ENCODE data around the gene ISL2.

Gene ISL2

DNA sequence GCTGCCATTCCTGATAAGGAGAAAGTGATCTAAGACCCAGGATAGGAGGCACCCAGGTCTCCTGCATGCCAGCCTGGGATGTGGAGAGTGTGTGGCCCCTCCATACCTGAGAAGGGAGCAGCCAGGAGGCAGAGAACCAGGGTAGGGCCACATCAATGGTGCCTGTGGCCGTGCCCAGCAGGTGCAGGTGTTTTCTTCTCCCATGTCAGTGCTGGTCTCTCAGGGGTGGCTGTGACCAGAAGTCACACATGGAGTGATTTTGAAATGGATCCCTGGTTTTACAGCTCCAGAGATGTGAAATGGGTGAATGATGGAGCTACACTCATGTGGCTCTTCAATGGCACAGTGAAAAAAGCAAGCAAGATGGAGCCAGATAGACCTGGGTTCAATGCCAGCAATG is 3.3 kb upstream of the ISL2 start:
- Histone ChIP-seq H3K36me3 (ENCODE audit: insufficient read depth, low read length) (no peaks in the 10 kb centered on the region), H2AFZ (ENCODE audit: low read depth, low read length) (no peak overlapping the region), H3K9me3 (ENCODE audit: low read length) (no peaks in the 10 kb centered on the region), H3K27me3 (ENCODE audit: insufficient read depth, low read length) (peaks cover 43% of the 10 kb centered on the region), H3K4me1 (ENCODE audit: insufficient read depth, low read length) (peaks cover 26% of the 10 kb centered on the region), H3K4me3 (ENCODE audit: low read length) (no peak overlapping the region)

DNA sequence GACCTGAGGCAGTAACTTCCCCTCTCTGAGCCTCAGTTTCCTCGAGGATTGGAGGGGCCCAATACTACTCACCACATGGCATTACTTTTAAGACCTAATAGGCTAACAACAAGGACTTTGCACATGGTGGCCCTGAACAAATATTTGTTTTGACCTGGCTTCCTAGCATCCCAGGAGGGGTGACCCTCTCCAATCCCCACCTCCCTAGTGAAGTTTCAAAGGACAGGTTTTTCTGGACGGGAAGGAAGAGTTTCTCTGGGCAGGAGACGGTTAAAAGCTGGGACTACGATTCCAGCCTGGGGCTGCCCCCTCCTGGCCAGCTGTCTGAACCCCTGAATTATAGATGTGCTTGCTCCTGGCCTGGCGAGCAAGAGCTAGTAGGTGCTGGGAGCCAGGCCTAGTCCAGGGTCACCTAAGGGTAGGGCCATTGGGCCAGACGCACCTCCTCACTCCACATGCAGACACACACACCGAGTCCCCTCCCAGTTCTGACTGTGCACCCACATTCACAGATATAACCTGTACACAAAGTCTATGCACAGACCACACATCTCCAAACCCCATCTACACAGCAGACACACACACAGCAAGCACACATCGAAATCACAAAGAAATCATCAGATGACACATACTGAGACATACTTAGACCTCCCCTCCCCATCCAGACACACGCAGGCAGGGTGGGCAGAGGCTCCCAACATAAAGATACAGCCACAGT is 2.7 kb upstream of the ISL2 start:
- H2AFZ ChIP-seq (ENCODE audit: low read depth, low read length) = no peak overlapping the region
- no peak overlapping the region for H3K4me3 ChIP-seq (ENCODE audit: low read length)
- no peaks in the 10 kb centered on the region for H3K9me3 ChIP-seq (ENCODE audit: low read length)
- H3K36me3 ChIP-seq (ENCODE audit: insufficient read depth, low read length) = no peaks in the 10 kb centered on the region
- peaks cover 31% of the 10 kb centered on the region for H3K4me1 ChIP-seq (ENCODE audit: insufficient read depth, low read length)
- peaks cover 46% of the 10 kb centered on the region for H3K27me3 ChIP-seq (ENCODE audit: insufficient read depth, low read length)

DNA sequence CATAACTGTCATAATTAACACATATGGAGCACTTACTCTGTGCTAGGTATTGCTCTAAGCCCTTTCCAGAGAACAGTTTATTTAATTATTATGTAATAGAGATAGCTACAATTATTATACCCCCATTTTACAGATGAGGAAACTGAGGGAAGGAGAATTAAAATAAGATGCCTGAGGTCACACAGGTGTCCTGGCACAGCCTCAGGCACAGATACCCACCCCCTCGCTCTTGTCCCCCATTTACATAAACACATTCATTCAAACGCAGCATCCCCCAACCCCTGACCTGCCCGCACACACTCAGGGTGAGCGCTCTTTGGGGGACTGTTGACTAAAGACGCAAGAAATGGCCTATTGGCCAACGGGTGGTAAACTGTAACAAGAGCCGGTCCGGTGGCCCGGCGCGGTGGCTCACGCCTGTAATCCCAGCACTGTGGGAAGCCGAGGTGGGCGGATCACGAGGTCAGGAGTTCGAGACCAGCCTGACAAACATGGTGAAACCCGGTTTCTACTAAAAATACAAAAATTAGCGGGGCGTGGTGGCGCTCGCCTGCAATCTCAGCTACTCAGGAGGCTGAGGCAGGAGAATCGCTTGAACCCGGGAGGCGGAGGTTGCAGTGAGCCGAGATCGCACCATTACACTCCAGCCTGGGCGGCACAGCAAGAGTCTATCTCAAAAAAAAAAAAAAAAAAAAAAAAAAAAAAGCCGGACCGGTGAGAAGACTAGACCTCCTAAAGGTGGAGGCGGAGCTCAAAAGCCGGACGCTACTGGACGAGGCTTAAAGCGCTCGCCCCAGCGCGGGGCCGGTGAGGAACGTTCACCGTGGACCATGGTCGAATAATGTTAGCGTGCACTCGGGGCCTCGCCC is 1.9 kb upstream of the ISL2 start:
- H3K36me3 ChIP-seq (ENCODE audit: insufficient read depth, low read length) = no peaks in the 10 kb centered on the region
- no peak overlapping the region for H2AFZ ChIP-seq (ENCODE audit: low read depth, low read length)
- H3K27me3 ChIP-seq (ENCODE audit: insufficient read depth, low read length) = peaks cover 51% of the 10 kb centered on the region
- peaks cover 38% of the 10 kb centered on the region for H3K4me1 ChIP-seq (ENCODE audit: insufficient read depth, low read length)
- H3K4me3 ChIP-seq (ENCODE audit: low read length) = peak overlapping the region; percentile 69
- no peaks in the 10 kb centered on the region for H3K9me3 ChIP-seq (ENCODE audit: low read length)

DNA sequence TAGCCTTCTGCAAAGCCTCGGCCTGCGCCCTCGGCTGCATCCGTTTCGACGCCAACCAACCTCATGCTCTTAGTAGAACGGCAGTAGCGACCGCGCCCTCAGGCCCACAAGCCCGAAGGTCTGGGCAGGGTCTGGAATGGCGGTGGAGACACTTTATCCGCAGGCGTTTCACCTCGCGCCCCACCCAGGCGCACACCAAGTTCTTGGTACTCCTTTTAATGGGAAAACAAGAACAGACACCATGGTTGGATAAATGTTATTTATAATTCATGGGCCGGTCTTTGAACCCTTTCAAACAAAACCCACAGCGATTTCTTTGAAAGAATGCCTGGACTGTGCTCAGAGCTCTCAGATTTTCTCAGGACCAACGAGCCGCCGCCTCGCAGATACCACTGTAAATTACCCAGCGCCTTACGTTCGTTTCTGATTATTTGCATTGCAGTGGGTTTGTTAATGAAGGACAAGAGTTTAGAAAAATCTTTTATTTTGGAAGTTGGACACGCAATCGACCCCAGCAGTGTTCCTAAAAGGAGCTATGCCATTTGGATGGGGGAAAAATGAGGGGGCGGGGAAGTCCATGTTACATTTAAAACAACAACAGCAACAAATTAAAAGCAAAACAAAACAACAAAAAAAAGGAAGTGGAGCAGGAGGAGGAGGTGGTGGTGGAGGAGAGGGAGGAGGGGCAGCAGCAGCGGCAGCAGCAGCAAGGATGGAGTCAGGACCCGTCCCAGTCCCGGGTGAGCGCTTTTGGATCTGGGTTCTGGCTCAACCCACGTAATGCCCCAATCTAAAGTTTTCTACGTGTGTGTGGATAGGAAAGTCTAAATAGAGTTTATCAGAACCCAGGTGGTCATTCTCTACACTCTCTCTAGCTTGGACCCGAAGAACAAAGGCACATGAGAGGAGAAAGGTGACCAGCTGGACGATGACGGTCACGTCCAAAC is 993 bp upstream of the ISL2 start:
- Histone ChIP-seq H3K9me3 (ENCODE audit: low read length) (no peaks in the 10 kb centered on the region), H3K4me3 (ENCODE audit: low read length) (peak overlapping the region; percentile 69), H3K27me3 (ENCODE audit: insufficient read depth, low read length) (peaks cover 58% of the 10 kb centered on the region), H3K4me1 (ENCODE audit: insufficient read depth, low read length) (peaks cover 47% of the 10 kb centered on the region), H2AFZ (ENCODE audit: low read depth, low read length) (peak overlapping the region; percentile 37), H3K36me3 (ENCODE audit: insufficient read depth, low read length) (no peaks in the 10 kb centered on the region)

DNA sequence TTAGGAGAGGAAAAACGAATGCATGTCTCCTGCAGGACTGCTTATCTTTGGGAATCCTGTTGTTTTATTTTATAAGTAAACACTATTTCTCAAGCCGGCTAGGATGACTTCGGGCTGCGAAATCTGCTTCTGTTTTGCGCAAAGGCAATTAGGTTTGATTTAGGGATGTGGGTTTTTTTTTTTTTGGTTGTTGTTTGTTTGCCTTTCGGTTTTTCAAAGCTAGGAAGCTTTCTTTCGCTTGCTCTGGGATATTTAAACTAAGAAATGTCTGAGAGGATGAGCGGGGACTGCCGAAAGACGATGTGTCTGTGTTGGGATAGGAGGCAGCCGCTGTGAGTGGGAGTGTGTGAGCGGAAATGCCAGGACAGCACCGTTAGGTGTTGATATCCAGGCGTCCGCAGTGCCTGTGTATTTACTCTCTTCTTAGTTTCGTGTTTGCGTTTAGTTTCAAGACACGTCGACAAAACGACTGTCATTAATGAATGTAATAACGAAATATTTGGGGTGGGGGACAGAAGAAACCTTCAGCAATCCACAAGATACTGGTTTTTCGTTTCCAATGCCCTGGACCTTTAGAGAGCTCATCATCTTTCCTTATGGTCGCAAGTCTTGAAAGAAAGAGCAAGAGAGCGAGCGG is 604 bp downstream of the ISL2 start:
- Histone ChIP-seq H3K27me3 (ENCODE audit: insufficient read depth, low read length) (peaks cover 73% of the 10 kb centered on the region), H3K36me3 (ENCODE audit: insufficient read depth, low read length) (no peaks in the 10 kb centered on the region), H3K9me3 (ENCODE audit: low read length) (no peaks in the 10 kb centered on the region), H2AFZ (ENCODE audit: low read depth, low read length) (peak overlapping the region; percentile 66), H3K4me3 (ENCODE audit: low read length) (peak overlapping the region; percentile 69), H3K4me1 (ENCODE audit: insufficient read depth, low read length) (peaks cover 59% of the 10 kb centered on the region)

DNA sequence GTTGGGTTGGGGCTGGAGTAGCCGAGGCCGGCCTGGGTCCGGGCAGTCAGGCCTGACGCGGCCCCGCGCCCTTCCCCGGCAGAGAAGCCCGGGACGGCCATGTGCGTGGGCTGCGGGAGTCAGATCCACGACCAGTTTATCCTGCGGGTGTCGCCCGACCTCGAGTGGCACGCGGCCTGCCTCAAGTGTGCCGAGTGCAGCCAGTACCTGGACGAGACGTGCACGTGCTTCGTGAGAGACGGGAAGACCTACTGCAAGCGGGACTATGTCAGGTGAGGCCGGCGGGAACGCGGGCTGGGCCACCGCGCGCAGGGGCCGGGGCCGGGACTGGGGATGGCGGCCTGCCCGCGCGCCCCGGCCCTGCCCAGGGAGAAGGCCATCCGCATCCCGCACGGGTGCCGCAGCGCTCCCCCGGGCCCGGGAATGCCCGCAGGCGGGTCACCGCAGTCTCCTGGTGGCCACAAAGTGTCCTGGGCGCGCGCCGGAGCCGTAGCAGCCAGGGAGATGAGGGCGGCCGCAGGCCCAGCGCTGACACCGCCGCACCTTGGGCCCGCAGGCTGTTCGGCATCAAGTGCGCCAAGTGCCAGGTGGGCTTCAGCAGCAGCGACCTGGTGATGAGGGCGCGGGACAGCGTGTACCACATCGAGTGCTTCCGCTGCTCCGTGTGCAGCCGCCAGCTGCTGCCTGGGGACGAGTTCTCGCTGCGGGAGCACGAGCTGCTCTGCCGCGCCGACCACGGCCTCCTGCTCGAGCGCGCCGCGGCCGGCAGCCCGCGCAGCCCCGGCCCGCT is 1.3 kb downstream of the ISL2 start:
- H3K4me3 ChIP-seq (ENCODE audit: low read length) = peak overlapping the region; percentile 69
- H3K9me3 ChIP-seq (ENCODE audit: low read length) = no peaks in the 10 kb centered on the region
- H3K4me1 ChIP-seq (ENCODE audit: insufficient read depth, low read length) = peaks cover 59% of the 10 kb centered on the region
- H3K36me3 ChIP-seq (ENCODE audit: insufficient read depth, low read length) = no peaks in the 10 kb centered on the region
- peak overlapping the region; percentile 66 for H2AFZ ChIP-seq (ENCODE audit: low read depth, low read length)
- peaks cover 76% of the 10 kb centered on the region for H3K27me3 ChIP-seq (ENCODE audit: insufficient read depth, low read length)

DNA sequence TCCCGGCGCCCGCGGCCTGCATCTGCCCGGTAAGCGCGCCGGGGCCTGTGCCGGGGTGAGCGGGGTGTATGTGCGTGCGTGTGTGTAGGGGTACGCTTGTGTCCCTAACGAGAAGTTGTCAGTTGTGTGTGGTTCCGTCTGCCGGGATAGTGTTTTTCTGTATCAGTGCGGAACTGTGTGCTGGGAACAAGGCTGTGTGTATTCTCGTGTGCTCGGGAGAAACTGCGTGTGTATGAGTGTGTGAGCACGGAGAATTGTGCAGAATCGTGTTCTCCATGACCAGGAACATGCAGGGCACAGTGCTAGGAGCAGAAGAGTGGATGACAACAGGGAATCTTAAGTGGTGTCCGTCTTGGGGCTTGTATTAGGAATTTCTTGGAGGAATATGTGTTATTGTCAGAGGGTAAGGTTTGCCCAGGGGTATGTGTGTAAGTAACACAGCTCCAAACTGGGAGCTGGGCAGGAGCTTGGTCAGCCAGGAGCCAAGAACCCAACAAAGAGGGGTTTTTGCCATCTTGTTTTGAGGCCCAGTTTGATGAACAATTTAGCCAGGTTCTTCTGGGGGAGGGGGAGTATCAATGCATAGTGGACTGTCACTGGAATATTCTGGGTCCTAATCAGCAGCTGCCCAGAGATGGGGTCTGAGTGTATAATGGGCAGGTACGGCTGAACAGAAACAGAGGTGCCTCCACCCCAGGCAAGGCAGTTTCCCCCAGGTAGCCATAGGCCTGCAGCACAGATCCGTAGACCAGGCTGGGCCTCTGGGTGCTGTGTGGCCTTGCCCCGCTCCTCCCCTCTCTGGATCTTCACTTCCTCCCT is 2.1 kb downstream of the ISL2 start:
- H3K4me1 ChIP-seq (ENCODE audit: insufficient read depth, low read length) = peaks cover 59% of the 10 kb centered on the region
- peak overlapping the region; percentile 69 for H3K4me3 ChIP-seq (ENCODE audit: low read length)
- H3K36me3 ChIP-seq (ENCODE audit: insufficient read depth, low read length) = no peaks in the 10 kb centered on the region
- H3K9me3 ChIP-seq (ENCODE audit: low read length) = no peaks in the 10 kb centered on the region
- peak overlapping the region; percentile 66 for H2AFZ ChIP-seq (ENCODE audit: low read depth, low read length)
- H3K27me3 ChIP-seq (ENCODE audit: insufficient read depth, low read length) = peaks cover 78% of the 10 kb centered on the region

DNA sequence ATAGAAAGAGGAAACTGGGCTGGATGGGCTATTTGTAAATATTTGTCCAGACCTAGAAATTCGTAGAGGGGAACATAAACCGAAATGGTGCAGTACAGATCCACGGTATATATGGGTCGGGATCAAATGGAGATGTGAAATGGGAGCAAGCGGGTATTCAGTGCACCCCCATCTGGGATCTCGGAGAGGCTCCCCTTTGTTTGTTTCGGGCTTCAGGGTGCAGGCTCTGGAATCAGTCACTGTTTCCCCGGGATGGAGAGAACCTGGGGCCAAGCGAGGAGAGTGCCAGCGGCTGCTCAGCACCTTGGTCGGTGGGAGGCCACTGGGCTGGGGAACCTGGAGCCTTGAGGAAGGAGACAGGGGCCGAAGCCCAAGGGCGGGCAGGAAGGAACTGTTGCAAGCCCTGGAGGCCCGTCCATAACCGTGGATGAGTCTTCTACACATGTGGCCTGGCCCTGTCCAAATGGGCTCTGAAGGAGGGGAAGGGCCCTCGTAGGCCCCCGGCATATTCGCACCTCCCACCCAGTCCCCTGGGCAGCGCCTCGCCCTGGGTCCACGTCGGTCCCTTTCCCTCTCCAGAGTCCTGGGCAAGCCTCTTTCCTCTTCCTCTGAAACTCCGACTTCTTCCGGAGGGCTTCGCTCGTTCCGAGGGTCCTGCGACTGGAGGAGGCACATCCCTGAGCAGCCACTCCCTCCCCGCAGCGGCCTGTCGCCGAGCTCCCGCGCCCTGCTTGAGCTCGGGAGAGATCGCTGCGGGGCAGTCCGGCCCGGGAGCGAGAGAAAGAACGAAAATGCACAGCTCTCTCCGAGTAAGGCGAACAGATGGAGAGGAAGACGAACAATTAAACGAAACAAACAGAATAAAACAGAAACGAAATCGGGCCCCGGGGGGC is 3.0 kb downstream of the ISL2 start:
- H3K36me3 ChIP-seq (ENCODE audit: insufficient read depth, low read length) = no peaks in the 10 kb centered on the region
- H3K4me1 ChIP-seq (ENCODE audit: insufficient read depth, low read length) = peaks cover 59% of the 10 kb centered on the region
- no peaks in the 10 kb centered on the region for H3K9me3 ChIP-seq (ENCODE audit: low read length)
- peak overlapping the region; percentile 41 for H2AFZ ChIP-seq (ENCODE audit: low read depth, low read length)
- H3K27me3 ChIP-seq (ENCODE audit: insufficient read depth, low read length) = peaks cover 79% of the 10 kb centered on the region
- H3K4me3 ChIP-seq (ENCODE audit: low read length) = no peak overlapping the region

DNA sequence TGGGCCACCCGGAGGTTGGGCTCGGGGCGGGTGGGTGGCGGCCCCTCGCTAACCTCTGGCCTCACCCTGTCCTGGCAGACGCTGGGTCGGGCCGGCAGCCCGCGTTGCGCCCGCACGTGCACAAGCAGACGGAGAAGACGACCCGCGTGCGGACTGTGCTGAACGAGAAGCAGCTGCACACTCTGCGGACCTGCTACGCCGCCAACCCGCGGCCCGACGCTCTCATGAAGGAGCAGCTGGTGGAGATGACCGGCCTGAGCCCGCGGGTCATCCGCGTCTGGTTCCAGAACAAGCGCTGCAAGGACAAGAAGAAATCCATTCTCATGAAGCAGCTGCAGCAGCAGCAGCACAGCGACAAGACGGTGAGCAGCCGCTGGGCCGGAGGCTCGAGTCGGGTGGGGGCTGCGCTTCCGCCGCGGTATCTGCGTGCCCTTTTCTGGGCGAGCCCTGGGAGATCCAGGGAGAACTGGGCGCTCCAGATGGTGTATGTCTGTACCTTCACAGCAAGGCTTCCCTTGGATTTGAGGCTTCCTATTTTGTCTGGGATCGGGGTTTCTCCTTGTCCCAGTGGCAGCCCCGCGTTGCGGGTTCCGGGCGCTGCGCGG is 3.7 kb downstream of the ISL2 start:
- H3K9me3 ChIP-seq (ENCODE audit: low read length) = no peaks in the 10 kb centered on the region
- peak overlapping the region; percentile 41 for H2AFZ ChIP-seq (ENCODE audit: low read depth, low read length)
- no peaks in the 10 kb centered on the region for H3K36me3 ChIP-seq (ENCODE audit: insufficient read depth, low read length)
- peak overlapping the region; percentile 19 for H3K4me3 ChIP-seq (ENCODE audit: low read length)
- H3K4me1 ChIP-seq (ENCODE audit: insufficient read depth, low read length) = peaks cover 56% of the 10 kb centered on the region
- peaks cover 83% of the 10 kb centered on the region for H3K27me3 ChIP-seq (ENCODE audit: insufficient read depth, low read length)

DNA sequence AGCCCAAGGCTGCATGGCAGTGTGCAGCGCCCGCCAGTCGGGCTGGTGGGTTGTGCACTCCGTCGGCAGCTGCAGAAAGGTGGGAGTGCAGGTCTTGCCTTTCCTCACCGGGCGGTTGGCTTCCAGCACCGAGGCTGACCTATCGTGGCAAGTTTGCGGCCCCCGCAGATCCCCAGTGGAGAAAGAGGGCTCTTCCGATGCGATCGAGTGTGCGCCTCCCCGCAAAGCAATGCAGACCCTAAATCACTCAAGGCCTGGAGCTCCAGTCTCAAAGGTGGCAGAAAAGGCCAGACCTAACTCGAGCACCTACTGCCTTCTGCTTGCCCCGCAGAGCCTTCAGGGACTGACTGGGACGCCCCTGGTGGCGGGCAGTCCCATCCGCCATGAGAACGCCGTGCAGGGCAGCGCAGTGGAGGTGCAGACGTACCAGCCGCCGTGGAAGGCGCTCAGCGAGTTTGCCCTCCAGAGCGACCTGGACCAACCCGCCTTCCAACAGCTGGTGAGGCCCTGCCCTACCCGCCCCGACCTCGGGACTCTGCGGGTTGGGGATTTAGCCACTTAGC is 4.3 kb downstream of the ISL2 start:
- Histone ChIP-seq H3K9me3 (ENCODE audit: low read length) (no peaks in the 10 kb centered on the region), H3K27me3 (ENCODE audit: insufficient read depth, low read length) (peaks cover 88% of the 10 kb centered on the region), H3K4me3 (ENCODE audit: low read length) (peak overlapping the region; percentile 19), H2AFZ (ENCODE audit: low read depth, low read length) (no peak overlapping the region), H3K36me3 (ENCODE audit: insufficient read depth, low read length) (no peaks in the 10 kb centered on the region), H3K4me1 (ENCODE audit: insufficient read depth, low read length) (peaks cover 50% of the 10 kb centered on the region)
